GM12878 (cell line): ENCODE results near the gene MYCBPAP. TPM values are rescaled to one million over a fixed set of nuclear protein-coding genes. Genes with fewer than 3 reads are reported as not detected.

Experiments used
- ATAC-seq: fragments of 200-7000 bp; cut with Tn5 transposase; 3 replicates; pipeline ENCODE4 v1.9.1; 2020; ENCODE audit warnings: mild to moderate bottlenecking, moderate library complexity
- BruUV-seq: library from RNA; stranded (reverse); fragments of 400-500 nt; replicated peaks from 2 replicates; lab custom pipeline; 2021; lab: Mats Ljungman, UMichigan
- CTCF ChIA-PET: fragments of 300-600 bp; sonication (Branson Sonifier 250); formaldehyde crosslinking; extraction: SDS; loops from one replicate; lab custom pipeline; 2021; ENCODE audit warnings: inconsistent platforms; lab: Yijun Ruan, JAX
- POLR2A ChIA-PET: fragments of 350-600 bp; formaldehyde crosslinking; extraction: SDS; loops from one replicate; lab custom pipeline; 2021; ENCODE audit warnings: inconsistent platforms; lab: Charles Lee
- RAD21 ChIA-PET: fragments of 300-600 bp; sonication (Branson Sonifier 250); formaldehyde crosslinking; loops from one replicate; lab custom pipeline; 2023; ENCODE audit warnings: antibody characterized with exemption; ENCODE audit not compliant: unreplicated experiment; lab: Charles Lee
- SMC1A ChIA-PET: fragments of 300-600 bp; sonication (Branson Sonifier 250); formaldehyde crosslinking; loops from one replicate; lab custom pipeline; 2023; ENCODE audit not compliant: unreplicated experiment, uncharacterized antibody; lab: Charles Lee
- DNase-seq: peaks from one replicate; pipeline ENCODE4 v3.0.0-alpha.2; 2011; ENCODE audit warnings: low read depth, low spot score
- FAIRE-seq: peaks from 3 replicates; lab custom pipeline; 2011; peaks lifted over from hg19 to GRCh38; lab: Jason Lieb, UNC
- H2AFZ ChIP-seq: 2 replicates; pipeline ENCODE4 v1.6.0; 2011; ENCODE audit warnings: low read depth, low read length, control low read depth; ENCODE audit not compliant: control insufficient read depth
- H3K27ac ChIP-seq: 2 replicates; pipeline ENCODE4 v1.5.1; 2011; ENCODE audit warnings: control low read depth; ENCODE audit not compliant: control insufficient read depth, insufficient read depth
- H3K27me3 ChIP-seq, 2 experiments: replicated peaks in 1 of 2; 2 replicates each; pipeline versions ENCODE4 v1.6.0 to v1.6.1; 2011; ENCODE audit warnings: low read length in 1 of 2; ENCODE audit not compliant: control insufficient read depth in 2 of 2, insufficient read depth in 2 of 2
- H3K36me3 ChIP-seq, 2 experiments: 2 replicates each; pipeline ENCODE4 v1.5.1; 2011; ENCODE audit warnings: low read length in 1 of 2; ENCODE audit not compliant: control insufficient read depth in 2 of 2, insufficient read depth in 2 of 2
- H3K4me1 ChIP-seq: 2 replicates; pipeline ENCODE4 v1.6.1; 2011; ENCODE audit warnings: mild to moderate bottlenecking, low read length, moderate library complexity, mixed read lengths; ENCODE audit not compliant: control insufficient read depth, insufficient read depth
- H3K4me2 ChIP-seq: 2 replicates; pipeline ENCODE4 v1.6.0; 2011; ENCODE audit warnings: control low read depth; ENCODE audit not compliant: control insufficient read depth, insufficient read depth
- H3K4me3 ChIP-seq: fragments of 200-600 bp; sonication (generic); 2 replicates; pipeline ENCODE4 v1.5.1; 2016
- H3K79me2 ChIP-seq: 2 replicates; pipeline ENCODE4 v1.6.0; 2011; ENCODE audit warnings: low read length; ENCODE audit not compliant: control insufficient read depth, insufficient read depth
- H3K9ac ChIP-seq: 2 replicates; pipeline ENCODE4 v1.8.0; 2011; ENCODE audit warnings: low read length, control low read depth, mixed read lengths; ENCODE audit not compliant: control insufficient read depth, insufficient read depth
- H3K9me3 ChIP-seq: replicated peaks from 3 replicates; pipeline ENCODE4 v1.5.1; 2011; ENCODE audit warnings: mild to moderate bottlenecking, low read length; ENCODE audit not compliant: control insufficient read depth, insufficient read depth
- H4K20me1 ChIP-seq: 2 replicates; pipeline ENCODE4 v1.6.0; 2011; ENCODE audit not compliant: control insufficient read depth, insufficient read depth
- CREB1 ChIP-seq: IDR thresholded peaks from 2 replicates; pipeline ENCODE4 v1.6.1; 2012; ENCODE audit warnings: low read depth, mild to moderate bottlenecking, inconsistent platforms
- FOS ChIP-seq: IDR thresholded peaks from 3 replicates; pipeline ENCODE4 v1.6.1; 2011; ENCODE audit warnings: borderline replicate concordance; ENCODE audit not compliant: insufficient read length; ENCODE audit errors: extremely low read depth
- MYB ChIP-seq: fragments of 150-350 bp; IDR thresholded peaks from 2 replicates; pipeline ENCODE4 v1.6.1; 2014; ENCODE audit warnings: mild to moderate bottlenecking, low read depth, low read length, borderline replicate concordance
- POLR2AphosphoS5 ChIP-seq: IDR thresholded peaks from 2 replicates; pipeline ENCODE4 v1.6.1; 2011; ENCODE audit warnings: mild to moderate bottlenecking, low read length, inconsistent platforms
- POU2F2 ChIP-seq: IDR thresholded peaks from 3 replicates; pipeline ENCODE4 v1.6.1; 2011; ENCODE audit warnings: low read depth, mild to moderate bottlenecking, low read length, borderline replicate concordance
- RB1 ChIP-seq: fragments of 450-650 bp; formaldehyde crosslinking; IDR thresholded peaks from 2 replicates; pipeline ENCODE4 v1.6.1; 2017; ENCODE audit warnings: mild to moderate bottlenecking, borderline replicate concordance
- RCOR1 ChIP-seq: conservative IDR thresholded peaks from 2 replicates; pipeline ENCODE4 v1.6.1; 2012; ENCODE audit warnings: low read depth, low read length, improper control_type of control experiment
- RELA ChIP-seq: fragments of 450-650 bp; IDR thresholded peaks from 2 replicates; pipeline ENCODE4 v1.8.0; 2014; ENCODE audit warnings: borderline replicate concordance; ENCODE audit not compliant: partially characterized antibody
- TCF7 ChIP-seq: IDR thresholded peaks from 2 replicates; pipeline ENCODE4 v1.6.1; 2014; ENCODE audit warnings: antibody characterized with exemption, borderline replicate concordance
- WGBS: methylation state at CpG from one replicate; pipeline ENCODE4 v1.1.6; 2016; ENCODE audit warnings: low lambda C conversion rate; ENCODE audit not compliant: insufficient replicate concordance, insufficient coverage; ENCODE audit errors: missing lambda C conversion rate; 5-methylcytosine and 5-hydroxymethylcytosine counted together
- in situ Hi-C: fragments of 300-500 bp; cut with MboI; formaldehyde crosslinking; loops from 9 replicates; pipeline ENCODE4 v1.14.3; 2018; ENCODE audit warnings: mixed read lengths
- intact Hi-C: fragments of 100-400 bp; cut with micrococcal nuclease; formaldehyde crosslinking; loops from one replicate; pipeline ENCODE4 v1.14.2; 2022; ENCODE audit not compliant: unreplicated experiment
- polyA plus RNA-seq, 11 experiments: library from polyadenylated mRNA; depleted of rRNA in 4 of 11; unstranded in 6 of 11; stranded (reverse) in 5 of 11; fragments of >200 nt; fragmentation: Nextera tagmentation in 4 of 11; fragmentation: Illumina TruSeq in 1 of 11; extraction: Ambion mirVana in 4 of 11; extraction: Trizol in 1 of 11; gene quantifications; 1 replicate in 1 of 11; 2 replicates in 10 of 11; pipeline versions ENCODE4 v1.2.1 to v1.2.3, GENCODE V29; 2011 to 2016; ENCODE audit warnings: inconsistent platforms in 2 of 11, missing spikeins in 2 of 11, low read depth in 1 of 11
- total RNA-seq, 4 experiments: library from RNA; depleted of rRNA in 3 of 4; stranded (reverse); fragments of >200 nt in 3 of 4; fragmentation: Illumina TruSeq in 1 of 4; extraction: Trizol in 1 of 4; gene quantifications; 2 replicates each; pipeline versions ENCODE4 v1.2.1 to v1.2.3, GENCODE V29; 2013 to 2021
- TF ChIP-seq, protein P1 (sequence below): fragments of 450-650 bp; IDR thresholded peaks from 2 replicates; pipeline ENCODE4 v1.6.1; 2017; ENCODE audit warnings: borderline replicate concordance

Gene MYCBPAP
- total and polyA plus RNA-seq, 10 of the 15 experiments (the other 5 are each of a cell fraction or from before 2014, with no cell fraction given), result 0.23 to 2.7 (median 1.5) TPM

DNA sequence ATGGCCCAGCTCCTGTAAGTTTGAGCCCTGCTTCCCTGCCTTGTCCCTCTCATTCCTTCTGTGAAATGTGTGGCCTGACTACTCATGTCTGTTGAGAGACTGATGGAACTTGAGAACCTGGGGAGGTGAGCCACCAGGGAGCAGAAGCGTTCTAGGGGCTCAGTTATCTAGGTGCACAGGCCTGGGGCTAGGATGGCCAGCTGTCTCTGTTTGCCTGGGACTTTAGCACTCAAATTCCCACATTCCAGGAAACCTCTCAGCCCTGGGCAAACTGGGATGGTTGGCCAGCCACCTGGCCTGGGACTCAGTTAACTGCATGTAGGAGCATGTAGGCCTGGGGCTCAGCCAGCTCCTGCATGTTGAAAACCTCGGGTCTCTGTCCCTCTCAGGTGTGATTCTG lies 15.0 kb downstream of the MYCBPAP start (continued):
- no peak for TF ChIP-seq MYB

DNA sequence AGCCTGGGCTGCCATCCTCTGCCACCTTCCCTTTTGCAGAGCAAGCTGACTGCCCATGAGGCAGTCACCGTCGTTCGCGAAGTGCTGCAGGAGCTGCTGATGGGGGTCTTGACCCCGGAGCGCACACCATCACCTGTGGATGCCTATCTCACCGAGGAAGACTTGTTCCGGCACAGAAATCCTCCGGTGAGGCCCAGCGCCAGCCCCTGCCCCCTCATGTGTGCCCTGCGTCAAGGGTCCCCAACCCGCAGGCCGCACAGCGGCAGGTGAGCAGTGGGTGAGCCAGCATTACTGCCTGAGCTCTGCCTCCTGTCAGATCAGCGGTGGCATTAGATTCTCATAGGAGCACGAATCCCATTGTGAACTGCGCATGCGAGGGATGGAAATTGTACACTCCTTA lies 16.6 kb downstream of the MYCBPAP start:
- in situ Hi-C loops, result no loop called here
- H3K4me3 ChIP-seq, result no peak overlapping the region
- H3K9me3 ChIP-seq, result no peaks in the 10 kb centered on the region
- TF ChIP-seq FOS (no peak), RB1 (no peak), RCOR1 (no peak), POLR2AphosphoS5 (no peak), POU2F2 (no peak), RELA (no peak), CREB1 (no peak), MYB (no peak), TCF7 (no peak)
- TF ChIP-seq, protein P1, sequence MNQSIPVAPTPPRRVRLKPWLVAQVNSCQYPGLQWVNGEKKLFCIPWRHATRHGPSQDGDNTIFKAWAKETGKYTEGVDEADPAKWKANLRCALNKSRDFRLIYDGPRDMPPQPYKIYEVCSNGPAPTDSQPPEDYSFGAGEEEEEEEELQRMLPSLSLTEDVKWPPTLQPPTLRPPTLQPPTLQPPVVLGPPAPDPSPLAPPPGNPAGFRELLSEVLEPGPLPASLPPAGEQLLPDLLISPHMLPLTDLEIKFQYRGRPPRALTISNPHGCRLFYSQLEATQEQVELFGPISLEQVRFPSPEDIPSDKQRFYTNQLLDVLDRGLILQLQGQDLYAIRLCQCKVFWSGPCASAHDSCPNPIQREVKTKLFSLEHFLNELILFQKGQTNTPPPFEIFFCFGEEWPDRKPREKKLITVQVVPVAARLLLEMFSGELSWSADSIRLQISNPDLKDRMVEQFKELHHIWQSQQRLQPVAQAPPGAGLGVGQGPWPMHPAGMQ, result no peak
- no peak for FAIRE-seq
- ChIA-PET CTCF (no interaction called here), POLR2A (no interaction called here), RAD21 (no interaction called here), SMC1A (interaction anchor here (0.6 kb wide), 1 partner anchor 335 kb away, joined by 3 read pairs; no protein-coding TSS in a partner anchor)
- H3K36me3 ChIP-seq, result no peaks in the 10 kb centered on the region
- BruUV-seq, result no TSS peak
- ATAC-seq, result no peak
- peaks cover 0 to 1% of the 10 kb centered on the region in 2 experiments; a peak in 1 of 4 replicates for H3K27me3 ChIP-seq
- no peak overlapping the region for H3K4me2 ChIP-seq
- no peak overlapping the region for H3K27ac ChIP-seq
- no peaks in the 10 kb centered on the region for H3K4me1 ChIP-seq
- no peak overlapping the region for H2AFZ ChIP-seq
- no peak overlapping the region for H3K9ac ChIP-seq
- intact Hi-C loops, result no loop called here
- no peak for DNase-seq
- 80% methylated on average over 18 of the region's 18 CpGs for WGBS
- H4K20me1 ChIP-seq, result no peaks in the 10 kb centered on the region
- H3K79me2 ChIP-seq, result no peaks in the 10 kb centered on the region
